ENCODE results near the gene TBCC. TPM values are rescaled to one million over a fixed set of nuclear protein-coding genes. Genes with fewer than 3 reads are reported as not detected.

TBCC gene
- total RNA-seq, 1 donor, result 33.7 TPM

GRCh38 chr6:42727087-42727611 is 18.8 kb downstream of the TBCC start:
- Histone ChIP-seq H2AFZ (ENCODE audit: low read length) (peak overlapping the region; percentile 98), H3K27me3 (ENCODE audit: insufficient read depth, low read length) (no peaks in the 10 kb centered on the region), H3K4me3 (ENCODE audit: insufficient read depth, low read length) (peak overlapping the region; percentile 72), H3K9me3 (ENCODE audit: low read depth, low read length) (no peaks in the 10 kb centered on the region), H3K79me2 (ENCODE audit: insufficient read depth, low read length) (no peaks in the 10 kb centered on the region), H3K36me3 (ENCODE audit: insufficient read depth, low read length) (no peaks in the 10 kb centered on the region), H3K4me2 (ENCODE audit: insufficient read depth, low read length) (peak overlapping the region; percentile 96), H3K27ac (ENCODE audit: low read depth, low read length) (peak overlapping the region; percentile 66), H4K20me1 (ENCODE audit: insufficient read depth, low read length) (no peaks in the 10 kb centered on the region), H3K4me1 (ENCODE audit: insufficient read depth, low read length) (peaks cover 7% of the 10 kb centered on the region)
- peak; percentile 68 for DNase-seq (ENCODE audit: insufficient read length, low spot score, missing footprints)
- TF ChIP-seq CTCF (IDR thresholded peaks at IDR 0.05; ENCODE audit: extremely low read depth, low read depth, low read length), result no peak

DNA sequence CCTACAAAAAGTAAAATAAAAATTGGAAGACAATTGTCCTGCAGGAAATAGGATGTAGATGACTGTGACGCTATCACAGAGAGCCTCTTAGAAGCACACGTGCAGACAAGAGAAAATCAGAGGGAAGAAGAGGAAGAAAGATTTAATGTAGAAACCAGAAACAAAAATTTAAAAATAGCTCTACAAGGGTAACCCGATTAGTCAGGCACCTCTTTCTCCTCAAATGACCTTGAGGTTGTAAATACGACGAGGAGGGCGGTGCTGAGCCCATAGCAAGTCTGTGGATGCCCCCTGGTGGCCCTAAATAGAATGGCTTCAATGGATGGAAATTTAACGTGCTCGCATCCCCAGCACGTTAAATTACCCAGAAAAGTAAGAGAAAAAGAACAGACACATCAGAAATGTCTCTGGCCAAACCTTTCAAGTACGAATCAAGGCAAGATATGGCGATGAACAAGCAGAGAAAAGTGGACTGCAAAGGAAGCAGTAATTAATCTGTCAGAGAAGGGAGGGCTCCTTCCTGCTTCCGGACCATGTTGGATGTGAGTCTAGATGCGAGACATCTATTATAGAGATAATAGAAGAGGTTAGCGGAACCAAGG is 19.3 kb downstream of the TBCC start:
- peak overlapping the region; percentile 98 for H2AFZ ChIP-seq (ENCODE audit: low read length)
- peak; percentile 98 for TF ChIP-seq CTCF (IDR thresholded peaks at IDR 0.05; ENCODE audit: extremely low read depth, low read depth, low read length)
- H3K4me3 ChIP-seq (ENCODE audit: insufficient read depth, low read length), result peak overlapping the region; percentile 72
- H3K36me3 ChIP-seq (ENCODE audit: insufficient read depth, low read length), result no peaks in the 10 kb centered on the region
- peaks cover 7% of the 10 kb centered on the region for H3K4me1 ChIP-seq (ENCODE audit: insufficient read depth, low read length)
- no peaks in the 10 kb centered on the region for H4K20me1 ChIP-seq (ENCODE audit: insufficient read depth, low read length)
- H3K27me3 ChIP-seq (ENCODE audit: insufficient read depth, low read length), result no peaks in the 10 kb centered on the region
- DNase-seq (ENCODE audit: insufficient read length, low spot score, missing footprints), result peak; percentile 93
- H3K27ac ChIP-seq (ENCODE audit: low read depth, low read length), result peak overlapping the region; percentile 66
- no peaks in the 10 kb centered on the region for H3K9me3 ChIP-seq (ENCODE audit: low read depth, low read length)
- peak overlapping the region; percentile 96 for H3K4me2 ChIP-seq (ENCODE audit: insufficient read depth, low read length)
- no peaks in the 10 kb centered on the region for H3K79me2 ChIP-seq (ENCODE audit: insufficient read depth, low read length)

GRCh38 chr6:42726026-42726425 is 19.9 kb downstream of the TBCC start:
- no peaks in the 10 kb centered on the region for H3K79me2 ChIP-seq (ENCODE audit: insufficient read depth, low read length)
- no peak for DNase-seq (ENCODE audit: insufficient read length, low spot score, missing footprints)
- no peaks in the 10 kb centered on the region for H4K20me1 ChIP-seq (ENCODE audit: insufficient read depth, low read length)
- H3K27me3 ChIP-seq (ENCODE audit: insufficient read depth, low read length), result no peaks in the 10 kb centered on the region
- H3K4me3 ChIP-seq (ENCODE audit: insufficient read depth, low read length), result no peak overlapping the region
- no peaks in the 10 kb centered on the region for H3K9me3 ChIP-seq (ENCODE audit: low read depth, low read length)
- no peaks in the 10 kb centered on the region for H3K36me3 ChIP-seq (ENCODE audit: insufficient read depth, low read length)
- TF ChIP-seq CTCF (IDR thresholded peaks at IDR 0.05; ENCODE audit: extremely low read depth, low read depth, low read length), result no peak
- peak overlapping the region; percentile 96 for H3K4me2 ChIP-seq (ENCODE audit: insufficient read depth, low read length)
- H3K4me1 ChIP-seq (ENCODE audit: insufficient read depth, low read length), result peaks cover 7% of the 10 kb centered on the region
- H2AFZ ChIP-seq (ENCODE audit: low read length), result peak overlapping the region; percentile 55
- H3K27ac ChIP-seq (ENCODE audit: low read depth, low read length), result peak overlapping the region; percentile 6

- no peaks in the 10 kb centered on the region for H4K20me1 ChIP-seq (ENCODE audit: insufficient read depth, low read length)
- no peaks in the 10 kb centered on the region for H3K36me3 ChIP-seq (ENCODE audit: insufficient read depth, low read length)
- H2AFZ ChIP-seq (ENCODE audit: low read length), result no peak overlapping the region
- peak; percentile 63 for DNase-seq (ENCODE audit: insufficient read length, low spot score, missing footprints)
- no peak overlapping the region for H3K27ac ChIP-seq (ENCODE audit: low read depth, low read length)
- peaks cover 11% of the 10 kb centered on the region for H3K4me1 ChIP-seq (ENCODE audit: insufficient read depth, low read length)
- H3K9me3 ChIP-seq (ENCODE audit: low read depth, low read length), result no peaks in the 10 kb centered on the region
- H3K4me3 ChIP-seq (ENCODE audit: insufficient read depth, low read length), result no peak overlapping the region
- no peaks in the 10 kb centered on the region for H3K79me2 ChIP-seq (ENCODE audit: insufficient read depth, low read length)
- no peak overlapping the region for H3K4me2 ChIP-seq (ENCODE audit: insufficient read depth, low read length)
- H3K27me3 ChIP-seq (ENCODE audit: insufficient read depth, low read length), result no peaks in the 10 kb centered on the region
- TF ChIP-seq CTCF (IDR thresholded peaks at IDR 0.05; ENCODE audit: extremely low read depth, low read depth, low read length), result no peak
Measured at GRCh38 chr6:42724825-42725224, 21.1 kb downstream of the TBCC start.
